ENCODE results near the gene GAD2. TPM values are rescaled to one million over a fixed set of nuclear protein-coding genes. Genes with fewer than 3 reads are reported as not detected.
"Not testable (repeated sequence)": the region's sequence is repeated elsewhere in the genome, so short reads cannot be mapped to it uniquely, and the experiment has no call there.

The GAD2 gene
- total RNA-seq, 2 experiments from 2014 or later: not detected

DNA sequence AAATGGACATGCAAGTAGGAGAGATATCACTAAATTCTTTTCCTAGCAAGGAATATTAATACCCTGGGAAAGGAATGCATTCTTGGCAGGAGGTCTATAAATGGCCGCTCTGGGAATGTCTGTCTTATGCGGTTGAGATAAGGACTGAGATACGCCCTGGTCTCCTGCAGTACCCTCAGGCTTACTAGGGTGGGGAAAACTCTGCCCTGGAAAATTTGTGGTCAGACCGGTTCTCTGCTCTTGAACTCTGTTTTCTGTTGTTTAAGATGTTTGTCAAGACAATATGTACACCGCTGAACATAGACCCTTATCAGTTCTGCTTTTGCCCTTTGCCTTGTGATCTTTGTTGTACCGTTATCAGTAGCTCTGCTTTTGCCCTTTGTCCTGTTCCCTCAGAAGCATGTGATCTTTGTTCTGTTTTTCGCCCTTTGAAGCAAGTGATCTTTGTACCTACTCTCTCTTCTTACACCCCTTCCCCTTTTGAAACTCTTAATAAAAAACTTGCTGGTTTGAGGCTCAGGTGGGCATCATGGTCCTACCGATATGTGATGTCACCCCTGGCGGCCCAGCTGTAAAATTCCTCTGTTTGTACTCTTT, 132.3 kb downstream of the GAD2 start:
- peaks cover 10% of the 10 kb centered on the region for H3K27me3 Mint-ChIP-seq
- H3K4me3 Mint-ChIP-seq; H3K4me1 Mint-ChIP-seq; CTCF ChIA-PET; H3K9me3 Mint-ChIP-seq; DNase-seq; H3K27ac Mint-ChIP-seq; POLR2A ChIA-PET; H3K36me3 Mint-ChIP-seq (ENCODE audit: low read depth): not testable (repeated sequence)

Other genes with a start within 250 kb of the GAD2 start
- gene APBB1IP, start 221.6 kb downstream of the GAD2 start, total RNA-seq: 10 to 100 TPM; 80.9 to 82.2 TPM